Stromal cell of bone marrow (primary cell): Measurements from ENCODE around the gene C12orf57.
A peak's percentile ranks its signal among the peaks of the same experiment; 100 is the strongest.
"Not testable (repeated sequence)": the region's sequence is repeated elsewhere in the genome, so short reads cannot be mapped to it uniquely, and the experiment has no call there.

Source experiments
- DNase-seq: peaks from one replicate; pipeline ENCODE4 v3.0.0-alpha.2; 2012; ENCODE audit warnings: low read depth

C12orf57 gene

GRCh38 chr12:6943722-6944380 is at the start of gene C12orf57, which contains the start of gene RNU7-1:
Gene C12orf57 (plus strand): TSS chr12:6944022. CDS start chr12:6944122, 100 bp downstream.
Gene RNU7-1 (plus strand): TSS chr12:6943816.
- DNase-seq: peak; percentile 67

- DNase-seq: no peak
Observed at GRCh38 chr12:6894321-6894720, 49.5 kb upstream of the C12orf57 start.

GRCh38 chr12:6896846-6897435 is 46.9 kb upstream of the C12orf57 start:
- DNase-seq: no peak

- DNase-seq: no peak
Observed at GRCh38 chr12:6899427-6899826, 44.4 kb upstream of the C12orf57 start.

GRCh38 chr12:6899837-6900519 is 43.8 kb upstream of the C12orf57 start:
- DNase-seq: peak; percentile 53

- no peak for DNase-seq
Observed at GRCh38 chr12:6902448-6902847, 41.4 kb upstream of the C12orf57 start.

- DNase-seq: no peak
Observed at GRCh38 chr12:6903722-6904121, 40.1 kb upstream of the C12orf57 start.

GRCh38 chr12:6904280-6905276 is 39.2 kb upstream of the C12orf57 start, which contains the start of gene LRRC23:
Gene LRRC23 (plus strand): TSS chr12:6904822. CDS start chr12:6905634, 812 bp downstream.
- DNase-seq: peak; percentile 95

- DNase-seq: no peak
Observed at GRCh38 chr12:6905414-6906040, 38.3 kb upstream of the C12orf57 start.

GRCh38 chr12:6908141-6908540 is 35.7 kb upstream of the C12orf57 start:
- DNase-seq: not testable (repeated sequence)

- no peak for DNase-seq
Observed at GRCh38 chr12:6909421-6910145, 34.2 kb upstream of the C12orf57 start.

- DNase-seq: no peak
Observed at GRCh38 chr12:6912164-6912935, 31.5 kb upstream of the C12orf57 start.

GRCh38 chr12:6914246-6914946 is 29.4 kb upstream of the C12orf57 start, which contains the start of gene ENO2:
Gene ENO2 (plus strand): TSS chr12:6914580. CDS start chr12:6915833, 1,253 bp downstream.
- no peak for DNase-seq

GRCh38 chr12:6914947-6915788 is 28.7 kb upstream of the C12orf57 start:
- DNase-seq: no peak

- no peak for DNase-seq
Observed at GRCh38 chr12:6915789-6916285, 28.0 kb upstream of the C12orf57 start.

- no peak for DNase-seq
Observed at GRCh38 chr12:6916426-6917200, 27.2 kb upstream of the C12orf57 start.
